B cell (primary cell): Measurements from ENCODE around the gene SLC30A7. TPM values are rescaled to one million over a fixed set of nuclear protein-coding genes. Genes with fewer than 3 reads are reported as not detected.

Experiments used
- ATAC-seq: fragments of 200-7000 bp; cut with Tn5 transposase; one replicate; pipeline ENCODE4 v1.10.0; 2021; ENCODE audit warnings: low read depth, mild to moderate bottlenecking, moderate number of reproducible peaks, moderate library complexity
- CTCF ChIA-PET: fragments of 350-600 bp; sonication (Branson Sonifier 250); formaldehyde crosslinking; loops from one replicate; lab custom pipeline; 2021; ENCODE audit warnings: antibody characterized with exemption, inconsistent platforms; lab: Charles Lee
- POLR2A ChIA-PET: fragments of 350-600 bp; sonication (Branson Sonifier 250); formaldehyde crosslinking; loops from one replicate; lab custom pipeline; 2021; ENCODE audit warnings: antibody characterized with exemption; lab: Charles Lee
- DNase-seq: peaks from one replicate; pipeline ENCODE4 v3.0.0; 2013
- H2AFZ ChIP-seq: 2 replicates; pipeline ENCODE4 v1.6.1; 2012; ENCODE audit warnings: mild to moderate bottlenecking, low read depth, low read length; ENCODE audit not compliant: insufficient read depth, poor library complexity, severe bottlenecking
- H3K27ac ChIP-seq, 2 donors: 1 replicate in 1 of 2; 2 replicates in 1 of 2; pipeline ENCODE4 v1.5.1; 2012 to 2013; ENCODE audit warnings: low read length in 2 of 2, mild to moderate bottlenecking in 2 of 2, moderate library complexity in 1 of 2
- H3K27me3 ChIP-seq, 4 experiments: fragments of 200-600 bp in 1 of 4; sonication (generic) in 1 of 4; replicated peaks in 1 of 4; 1 replicate in 2 of 4; 2 replicates in 2 of 4; pipeline versions ENCODE4 v1.6.1 to v1.7.0; 2013 to 2016; ENCODE audit warnings: low read length in 3 of 4, mild to moderate bottlenecking in 2 of 4, mixed read lengths in 1 of 4, moderate library complexity in 1 of 4; ENCODE audit not compliant: insufficient read depth in 4 of 4, control insufficient read depth in 3 of 4; ENCODE audit errors: control extremely low read depth in 1 of 4
- H3K36me3 ChIP-seq, 2 experiments: replicated peaks in 1 of 2; 1 replicate in 1 of 2; 2 replicates in 1 of 2; pipeline versions ENCODE4 v1.6.1 to v1.7.1; 2013; ENCODE audit warnings: low read length in 1 of 2; ENCODE audit not compliant: insufficient read depth in 2 of 2, control insufficient read depth in 1 of 2; ENCODE audit errors: control extremely low read depth in 1 of 2, extremely low read depth in 1 of 2
- H3K4me1 ChIP-seq, 2 donors: fragments of 200-600 bp in 1 of 2; sonication (generic) in 1 of 2; 1 replicate in 1 of 2; 2 replicates in 1 of 2; pipeline versions ENCODE4 v1.5.1 to v1.6.1; 2013 to 2017; ENCODE audit warnings: low read length in 2 of 2; ENCODE audit not compliant: control insufficient read depth in 2 of 2, insufficient read depth in 2 of 2
- H3K4me2 ChIP-seq: replicated peaks from 2 replicates; pipeline ENCODE3; 2012; ENCODE audit warnings: mild to moderate bottlenecking, low read depth, low read length; ENCODE audit not compliant: poor library complexity, severe bottlenecking
- H3K4me3 ChIP-seq, 5 experiments: fragments of 200-600 bp in 1 of 5; sonication (generic) in 1 of 5; 1 replicate in 3 of 5; 2 replicates in 2 of 5; pipeline versions ENCODE4 v1.5.1 to v1.7.0; 2011 to 2016; ENCODE audit warnings: low read length in 4 of 5, mild to moderate bottlenecking in 4 of 5, low read depth in 2 of 5, control low read depth in 1 of 5, moderate library complexity in 1 of 5; ENCODE audit not compliant: insufficient read depth in 1 of 5; ENCODE audit errors: control extremely low read depth in 1 of 5, extremely low read depth in 1 of 5
- H3K79me2 ChIP-seq: fragments of 200-600 bp; sonication (generic); one replicate; pipeline ENCODE4 v1.6.0; 2016; ENCODE audit warnings: low read length; ENCODE audit not compliant: control insufficient read depth, insufficient read depth
- H3K9ac ChIP-seq: fragments of 200-600 bp; sonication (generic); 2 replicates; pipeline ENCODE4 v1.6.1; 2017; ENCODE audit warnings: mild to moderate bottlenecking, low read length, moderate library complexity
- H3K9me3 ChIP-seq, 3 donors: one replicate each; pipeline versions ENCODE4 v1.6.1 to v1.7.1; 2013; ENCODE audit warnings: low read length in 2 of 3; ENCODE audit not compliant: control insufficient read depth in 2 of 3, insufficient read depth in 1 of 3; ENCODE audit errors: control extremely low read depth in 1 of 3
- H4K20me1 ChIP-seq: 2 replicates; pipeline ENCODE4 v1.6.0; 2012; ENCODE audit warnings: mild to moderate bottlenecking, low read length; ENCODE audit not compliant: insufficient read depth, control insufficient read depth, poor library complexity, severe bottlenecking
- H3K27ac Mint-ChIP-seq: one replicate; pipeline ENCODE4 v1.8.0; 2021; ENCODE audit warnings: mixed read lengths
- H3K27me3 Mint-ChIP-seq: one replicate; pipeline ENCODE4 v1.8.0; 2021; ENCODE audit warnings: mixed read lengths
- H3K4me1 Mint-ChIP-seq: one replicate; pipeline ENCODE4 v1.8.0; 2021; ENCODE audit warnings: mixed read lengths
- H3K4me3 Mint-ChIP-seq: one replicate; pipeline ENCODE4 v1.8.0; 2021; ENCODE audit warnings: mixed read lengths
- H3K9me3 Mint-ChIP-seq: one replicate; pipeline ENCODE4 v1.8.0; 2022; ENCODE audit warnings: mixed read lengths; ENCODE audit not compliant: insufficient read depth
- CTCF ChIP-seq: fragments of 200-600 bp; IDR thresholded peaks from one replicate; pipeline ENCODE4 v1.8.0; 2022; ENCODE audit warnings: antibody characterized with exemption, mild to moderate bottlenecking
- EZH2 ChIP-seq: IDR thresholded peaks from 2 replicates; pipeline ENCODE4 v1.6.1; 2012; ENCODE audit warnings: borderline replicate concordance, low read depth, mild to moderate bottlenecking, moderate library complexity, low read length; ENCODE audit not compliant: insufficient read depth, poor library complexity, severe bottlenecking
- WGBS: methylation state at CpG from one replicate; pipeline ENCODE4 v1.1.5; 2013; ENCODE audit warnings: missing lambda C conversion rate; ENCODE audit not compliant: insufficient coverage; 5-methylcytosine and 5-hydroxymethylcytosine counted together
- intact Hi-C: fragments of 100-400 bp; cut with micrococcal nuclease; formaldehyde crosslinking; loops from one replicate; pipeline ENCODE4 v1.10.0; 2022
- polyA plus RNA-seq: library from polyadenylated mRNA; depleted of rRNA; stranded (reverse); fragments of >200 nt; gene quantifications from 2 replicates; pipeline ENCODE4 v1.2.3, GENCODE V29; 2012
- total RNA-seq, 2 donors: library from RNA; stranded (reverse); fragments of 120-200 nt in 1 of 2; gene quantifications; 1 replicate in 1 of 2; 2 replicates in 1 of 2; pipeline versions ENCODE4 v1.2.3 to v1.2.4, GENCODE V29; 2013 to 2022

The SLC30A7 gene
- total and polyA plus RNA-seq, 2 donors (not counting 1 experiment from before 2014, with no cell fraction given): 5.2 to 28.6 TPM

- Histone ChIP-seq H3K4me3 (no peak overlapping the region), H3K27ac (no peak overlapping the region), H4K20me1 (no peaks in the 10 kb centered on the region), H3K9me3 (no peaks in the 10 kb centered on the region), H3K36me3 (no peaks in the 10 kb centered on the region), H2AFZ (no peak overlapping the region), H3K4me1 (no peaks in the 10 kb centered on the region), H3K9ac (no peak overlapping the region), H3K79me2 (no peaks in the 10 kb centered on the region), H3K27me3 (no peaks in the 10 kb centered on the region), H3K4me2 (no peak overlapping the region)
- ChIA-PET CTCF (interaction anchor here (1.4 to 3.4 kb wide), 2 partner anchors 11 to 409 kb away, joined by 5 to 14 read pairs; no protein-coding TSS in a partner anchor), POLR2A (no interaction called here)
- H3K4me3 Mint-ChIP-seq: no peak overlapping the region
- intact Hi-C loops: no loop called here
- no peaks in the 10 kb centered on the region for H3K4me1 Mint-ChIP-seq
- H3K27ac Mint-ChIP-seq: no peak overlapping the region
- DNase-seq (no peak), ATAC-seq (no peak)
- H3K9me3 Mint-ChIP-seq: no peaks in the 10 kb centered on the region
- TF ChIP-seq EZH2 (no peak), CTCF (no peak)
- H3K27me3 Mint-ChIP-seq: no peaks in the 10 kb centered on the region
These were observed 16.5 kb upstream of the SLC30A7 start for GRCh38 chr1:100879422-100879821.

DNA sequence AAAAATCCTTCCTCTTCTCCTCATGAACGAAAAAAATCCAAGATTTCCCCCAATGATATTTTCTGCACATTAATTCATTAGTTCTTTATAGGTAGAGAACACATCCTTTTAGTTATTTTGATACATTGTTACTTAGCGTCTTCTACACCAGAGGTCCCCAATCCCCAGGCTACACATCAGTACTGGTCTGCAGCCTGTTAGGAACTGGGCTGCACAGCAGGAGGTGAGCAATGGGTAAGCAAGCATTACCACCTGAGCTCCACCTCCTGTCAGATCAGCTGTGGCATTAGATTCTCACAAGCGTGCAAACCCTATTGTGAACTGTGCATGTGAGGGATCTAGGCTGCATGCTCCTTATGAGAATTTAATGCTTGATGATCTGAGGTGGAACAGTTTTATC, 14.2 kb upstream of the SLC30A7 start:
- Histone ChIP-seq H3K4me3 (no peak overlapping the region), H4K20me1 (no peaks in the 10 kb centered on the region), H3K4me2 (no peak overlapping the region), H2AFZ (no peak overlapping the region), H3K9ac (no peak overlapping the region), H3K36me3 (peaks cover 0 to 1% of the 10 kb centered on the region in 2 experiments), H3K27me3 (no peaks in the 10 kb centered on the region), H3K4me1 (no peaks in the 10 kb centered on the region), H3K79me2 (no peaks in the 10 kb centered on the region), H3K27ac (no peak overlapping the region), H3K9me3 (no peaks in the 10 kb centered on the region)
- H3K27ac Mint-ChIP-seq: no peak overlapping the region
- TF ChIP-seq CTCF: no peak
- no peak for TF ChIP-seq EZH2
- no CpG with 5 or more reads among the region's 3 CpGs for WGBS
- H3K27me3 Mint-ChIP-seq: no peaks in the 10 kb centered on the region
- intact Hi-C loops: no loop called here
- H3K9me3 Mint-ChIP-seq: no peaks in the 10 kb centered on the region
- POLR2A ChIA-PET: no interaction called here
- H3K4me3 Mint-ChIP-seq: no peak overlapping the region
- CTCF ChIA-PET: interaction anchor here (0.7 to 3.4 kb wide), 2 partner anchors 13 to 555 kb away, joined by 3 to 14 read pairs; no protein-coding TSS in a partner anchor
- no peak for ATAC-seq
- DNase-seq: no peak
- no peaks in the 10 kb centered on the region for H3K4me1 Mint-ChIP-seq
